Kidney (tissue), 14 donors: ENCODE data around the gene ADCYAP1R1. TPM values are rescaled to one million over a fixed set of nuclear protein-coding genes. Genes with fewer than 3 reads are reported as not detected.

Experiments
- DNase-seq, 5 donors: peaks; one replicate each; pipeline ENCODE4 v3.0.0-alpha.2; 2013 to 2020
- FAIRE-seq: peaks from 2 replicates; lab custom pipeline; 2012; peaks lifted over from hg19 to GRCh38; lab: Jason Lieb, UNC
- H3K27ac ChIP-seq, 2 donors: one replicate each; pipeline ENCODE4 v1.7.0; 2013; ENCODE audit warnings: low read depth in 2 of 2, low read length in 2 of 2, inconsistent platforms in 1 of 2
- H3K27me3 ChIP-seq: one replicate; pipeline ENCODE4 v1.7.1; 2013; ENCODE audit warnings: low read length, inconsistent platforms; ENCODE audit not compliant: control insufficient read depth, insufficient read depth
- H3K36me3 ChIP-seq, 3 donors: one replicate each; pipeline versions ENCODE4 v1.7.0 to v1.7.1; 2013; ENCODE audit warnings: low read length in 3 of 3, control low read depth in 1 of 3, inconsistent platforms in 1 of 3; ENCODE audit not compliant: insufficient read depth in 3 of 3, control insufficient read depth in 2 of 3
- H3K4me1 ChIP-seq, 3 donors: one replicate each; pipeline versions ENCODE4 v1.7.0 to v1.7.1; 2013; ENCODE audit warnings: low read length in 3 of 3, inconsistent platforms in 1 of 3, low read depth in 1 of 3; ENCODE audit not compliant: control insufficient read depth in 2 of 3, insufficient read depth in 2 of 3
- H3K4me3 ChIP-seq, 3 donors: one replicate each; pipeline versions ENCODE4 v1.7.0 to v1.8.1; 2013; ENCODE audit warnings: low read length in 3 of 3, control low read depth in 1 of 3, inconsistent platforms in 1 of 3
- H3K9ac ChIP-seq, 3 donors: one replicate each; pipeline versions ENCODE4 v1.7.0 to v1.7.1; 2013; ENCODE audit warnings: low read length in 3 of 3, control low read depth in 1 of 3, inconsistent platforms in 1 of 3
- H3K9me3 ChIP-seq, 3 donors: one replicate each; pipeline versions ENCODE4 v1.7.0 to v1.7.1; 2013; ENCODE audit warnings: low read length in 3 of 3, control low read depth in 1 of 3, inconsistent platforms in 1 of 3; ENCODE audit not compliant: control insufficient read depth in 2 of 3, insufficient read depth in 1 of 3
- intact Hi-C: fragments of 100-400 bp; cut with DNase I; formaldehyde crosslinking; loops from one replicate; pipeline ENCODE4 v1.11.1; 2022
- polyA plus RNA-seq: library from polyadenylated mRNA; stranded (reverse); fragments of 350-450 nt; fragmentation: Illumina TruSeq; extraction: RNeasy Lipid Tissue Mini Kit (QIAGEN cat#74804); gene quantifications from one replicate; pipeline ENCODE4 v1.2.3, GENCODE V29; 2014; ENCODE audit warnings: low read depth, low replicate concordance; ENCODE audit not compliant: insufficient read depth
- total RNA-seq: library from RNA; stranded (reverse); fragmentation: NEBNext Ultra II Directional; extraction: Animal tissue kit (Norgen Biotek cat#: 25700); gene quantifications from one replicate; pipeline ENCODE4 v1.2.1, GENCODE V29; 2021
- TF ChIP-seq, protein P1 (sequence below): IDR thresholded peaks from 3 replicates; pipeline ENCODE4 v1.5.1; 2012; ENCODE audit warnings: mild to moderate bottlenecking, moderate library complexity, borderline replicate concordance; ENCODE audit not compliant: insufficient read depth; ENCODE audit errors: extremely low read depth
- donor health status: control.
- donor health status: control.
- donor health status: control.
- donor health status: control.
- donor health status: control.
- donor health status: DM: yes; HTN: yes; CAD: no.
- donor health status: Normal renal cell carcinoma (clear cell type).

ADCYAP1R1 gene
- total and polyA plus RNA-seq, 2 donors from 2014 or later, result not detected

DNA sequence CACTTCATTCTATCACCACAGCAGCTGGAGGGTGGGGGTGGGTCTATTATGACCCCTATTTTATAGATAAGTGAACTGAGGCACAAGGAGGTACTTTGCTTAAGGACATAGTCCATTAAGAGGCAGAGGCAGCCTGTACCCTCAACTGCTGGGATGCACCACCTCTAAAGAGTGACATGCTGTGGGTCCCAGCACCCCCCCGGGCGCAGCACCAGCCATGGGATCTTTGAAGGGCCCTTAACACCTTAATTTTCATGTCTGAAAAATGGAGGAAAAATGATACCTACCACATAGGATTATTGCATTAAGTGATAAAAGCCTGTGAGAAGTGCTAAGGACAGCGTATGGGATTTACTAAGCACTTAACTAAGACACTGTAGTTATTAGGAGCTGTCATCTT lies 15.4 kb downstream of the ADCYAP1R1 start:
- FAIRE-seq (no peak), DNase-seq (peak in 1 of 5 donors; percentile 5)
- Histone ChIP-seq H3K36me3 (no peaks in the 10 kb centered on the region), H3K27ac (no peak overlapping the region), H3K9ac (no peak overlapping the region), H3K4me3 (no peak overlapping the region), H3K9me3 (no peaks in the 10 kb centered on the region), H3K27me3 (no peaks in the 10 kb centered on the region), H3K4me1 (no peaks in the 10 kb centered on the region)
- TF ChIP-seq, protein P1, sequence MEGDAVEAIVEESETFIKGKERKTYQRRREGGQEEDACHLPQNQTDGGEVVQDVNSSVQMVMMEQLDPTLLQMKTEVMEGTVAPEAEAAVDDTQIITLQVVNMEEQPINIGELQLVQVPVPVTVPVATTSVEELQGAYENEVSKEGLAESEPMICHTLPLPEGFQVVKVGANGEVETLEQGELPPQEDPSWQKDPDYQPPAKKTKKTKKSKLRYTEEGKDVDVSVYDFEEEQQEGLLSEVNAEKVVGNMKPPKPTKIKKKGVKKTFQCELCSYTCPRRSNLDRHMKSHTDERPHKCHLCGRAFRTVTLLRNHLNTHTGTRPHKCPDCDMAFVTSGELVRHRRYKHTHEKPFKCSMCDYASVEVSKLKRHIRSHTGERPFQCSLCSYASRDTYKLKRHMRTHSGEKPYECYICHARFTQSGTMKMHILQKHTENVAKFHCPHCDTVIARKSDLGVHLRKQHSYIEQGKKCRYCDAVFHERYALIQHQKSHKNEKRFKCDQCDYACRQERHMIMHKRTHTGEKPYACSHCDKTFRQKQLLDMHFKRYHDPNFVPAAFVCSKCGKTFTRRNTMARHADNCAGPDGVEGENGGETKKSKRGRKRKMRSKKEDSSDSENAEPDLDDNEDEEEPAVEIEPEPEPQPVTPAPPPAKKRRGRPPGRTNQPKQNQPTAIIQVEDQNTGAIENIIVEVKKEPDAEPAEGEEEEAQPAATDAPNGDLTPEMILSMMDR, result no peak
- intact Hi-C loops, result no loop called here

DNA sequence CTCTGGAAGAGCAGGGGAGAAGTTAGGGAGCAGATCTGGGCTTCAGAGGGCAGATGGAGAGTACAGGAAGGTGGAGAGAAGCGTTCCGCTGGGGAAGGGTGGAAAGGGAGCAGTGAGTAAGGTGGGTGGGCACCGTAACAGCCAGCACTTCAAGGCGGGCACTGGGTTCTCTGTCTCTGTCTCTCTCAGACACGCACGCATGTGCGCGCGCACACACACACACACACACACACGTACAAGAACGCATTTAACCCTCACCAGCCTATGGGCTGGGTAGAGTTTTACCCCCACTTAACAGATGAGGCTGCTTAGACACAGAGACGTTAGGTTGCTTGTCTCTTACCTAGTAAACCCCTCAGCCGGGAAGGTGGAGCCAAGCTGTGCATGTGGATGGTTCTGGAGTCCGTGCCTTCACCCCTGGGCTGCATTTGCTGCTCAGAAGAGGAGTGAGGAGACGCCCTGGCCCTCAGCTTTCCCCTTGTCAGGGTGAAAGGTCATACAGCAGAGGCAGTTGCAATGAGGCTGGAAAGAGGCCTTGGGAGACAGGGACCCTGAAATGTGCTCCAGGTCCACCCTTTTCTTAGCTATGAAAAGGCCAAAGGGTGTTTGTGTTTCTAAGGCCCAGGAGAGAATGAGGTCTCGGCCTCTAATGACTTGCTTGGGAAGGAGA lies 16.0 kb downstream of the ADCYAP1R1 start:
- Histone ChIP-seq H3K4me1 (no peaks in the 10 kb centered on the region), H3K27me3 (no peaks in the 10 kb centered on the region), H3K36me3 (no peaks in the 10 kb centered on the region), H3K9me3 (no peaks in the 10 kb centered on the region), H3K4me3 (no peak overlapping the region), H3K9ac (no peak overlapping the region), H3K27ac (no peak overlapping the region)
- FAIRE-seq (no peak), DNase-seq (peak in 1 of 5 donors; percentile 22)
- intact Hi-C loops, result no loop called here
- TF ChIP-seq, protein P1, result no peak

DNA sequence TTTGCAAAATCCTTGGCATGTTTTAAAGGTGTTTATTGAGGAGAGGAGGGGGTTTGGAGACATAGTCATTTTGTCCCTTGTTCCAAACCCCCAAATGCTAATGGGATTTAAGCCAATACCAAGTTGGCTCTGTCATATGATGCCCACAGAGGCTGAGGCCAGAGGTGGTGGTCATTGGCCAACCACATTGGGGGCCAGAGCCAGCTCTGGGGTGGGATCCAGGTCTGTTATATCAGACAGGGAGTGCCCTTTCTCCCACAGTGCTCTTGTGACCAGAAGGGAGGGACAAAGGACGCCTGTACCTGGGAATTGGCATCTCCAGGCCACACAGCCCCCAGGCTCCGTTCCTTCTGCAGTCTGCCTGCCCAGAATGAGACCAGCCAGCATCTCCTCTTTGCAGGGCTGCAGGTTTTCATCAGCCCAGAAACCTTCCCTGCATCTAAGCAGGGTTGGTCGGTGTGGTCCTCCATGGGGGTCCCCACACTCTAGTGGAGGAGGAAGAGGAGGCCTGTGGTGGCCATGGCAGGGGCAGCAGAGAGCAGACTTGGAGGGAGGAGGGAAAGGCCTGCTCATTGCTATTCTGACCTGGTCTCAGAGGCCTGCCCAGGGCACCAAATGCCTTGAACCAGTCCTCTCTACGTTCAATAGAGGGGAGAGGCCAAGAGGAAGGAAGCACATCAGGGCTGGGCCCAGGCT lies 17.9 kb downstream of the ADCYAP1R1 start:
- Histone ChIP-seq H3K4me3 (no peak overlapping the region), H3K36me3 (no peaks in the 10 kb centered on the region), H3K9me3 (no peaks in the 10 kb centered on the region), H3K4me1 (no peaks in the 10 kb centered on the region), H3K27me3 (no peaks in the 10 kb centered on the region), H3K27ac (no peak overlapping the region), H3K9ac (no peak overlapping the region)
- DNase-seq (peak in 1 of 5 donors; percentile 42), FAIRE-seq (no peak)
- intact Hi-C loops, result no loop called here
- TF ChIP-seq, protein P1, result no peak
